Measurements from ENCODE around the gene WDPCP. TPM values are rescaled to one million over a fixed set of nuclear protein-coding genes. Genes with fewer than 3 reads are reported as not detected.
A peak's percentile ranks its signal among the peaks of the same experiment; 100 is the strongest.

Gene WDPCP
- total and polyA plus RNA-seq, 2 of the 4 experiments (the other 2 are of a cell fraction) = 2.2 to 10.2 TPM

- H4K91ac ChIP-seq (ENCODE audit: insufficient read depth, low read depth, low read length) = no peak overlapping the region
- no peak overlapping the region for H2BK15ac ChIP-seq (ENCODE audit: low read depth, low read length)
- CTCF ChIA-PET = no interaction called here
- H3K9me3 ChIP-seq (ENCODE audit: control insufficient read depth, insufficient read depth, low read length) = no peaks in the 10 kb centered on the region
- no peaks in the 10 kb centered on the region for H4K20me1 ChIP-seq (ENCODE audit: insufficient read depth, low read length)
- ATAC-seq (ENCODE audit: low read depth) = no peak
- H3K18ac ChIP-seq (ENCODE audit: low read depth, low read length) = no peak overlapping the region
- H2BK5ac ChIP-seq (ENCODE audit: low read depth, low read length, poor library complexity, severe bottlenecking) = no peak overlapping the region
- H2BK120ac ChIP-seq (ENCODE audit: low read depth, low read length) = no peak overlapping the region
- H3K23ac ChIP-seq (ENCODE audit: low read depth, low read length) = no peak overlapping the region
- H3K4me2 ChIP-seq (ENCODE audit: low read depth, low read length) = no peak overlapping the region
- no peak overlapping the region for H4K8ac ChIP-seq (ENCODE audit: low read depth in 2 of 2, low read length in 2 of 2)
- H3K9me1 ChIP-seq (ENCODE audit: insufficient read depth, low read length) = no peaks in the 10 kb centered on the region
- no TSS peak for BruUV-seq (replicated peaks)
- no peak overlapping the region for H3K14ac ChIP-seq (replicated peaks; ENCODE audit: low read depth, low read length)
- H3K9ac ChIP-seq (ENCODE audit: low read depth, low read length) = no peak overlapping the region
- no peak overlapping the region for H3K27ac ChIP-seq (ENCODE audit: insufficient read depth, low read length)
- H4K5ac ChIP-seq (ENCODE audit: low read depth, low read length) = no peak overlapping the region
- POLR2A ChIA-PET (ENCODE audit: unreplicated experiment) = no interaction called here
- H3K27me3 ChIP-seq (ENCODE audit: control insufficient read depth, insufficient read depth, low read length) = no peaks in the 10 kb centered on the region
- H3K4me1 ChIP-seq (ENCODE audit: control insufficient read depth, insufficient read depth, low read length) = no peaks in the 10 kb centered on the region
- H3K4ac ChIP-seq (ENCODE audit: low read depth, low read length) = no peak overlapping the region
- peak; percentile 9; the same call in 1 of the 2 replicates for TF ChIP-seq CEBPB (IDR thresholded peaks at IDR 0.05; ENCODE audit: low read depth, low read length)
- TF ChIP-seq RFX5 (IDR thresholded peaks at IDR 0.05; ENCODE audit: low read depth, low read length) = no peak
- TF ChIP-seq FOS (IDR thresholded peaks at IDR 0.05; ENCODE audit: low read depth, low read length) = no peak
- no peak for TF ChIP-seq MAZ (IDR thresholded peaks at IDR 0.05; ENCODE audit: borderline replicate concordance, low read depth, low read length)
- no peak overlapping the region for H3K4me3 ChIP-seq (ENCODE audit: insufficient read depth, low read depth, low read length)
- H2BK20ac ChIP-seq (ENCODE audit: low read depth, low read length) = no peak overlapping the region
- in situ Hi-C loops (cut with MboI; ENCODE audit: low sequenced_read_pairs) (no loop called here), dilution Hi-C loops (cut with HindIII; ENCODE audit: low sequenced_read_pairs, unreplicated experiment) (no loop called here), intact Hi-C loops (cut with micrococcal nuclease) (no loop called here)
- no peaks in the 10 kb centered on the region for H3K36me3 ChIP-seq (ENCODE audit: control insufficient read depth, insufficient read depth, low read length)
- H2AK5ac ChIP-seq (ENCODE audit: low read depth, low read length) = no peak overlapping the region
- H3K56ac ChIP-seq (ENCODE audit: extremely low read depth, insufficient read depth, low read length) = no peak overlapping the region
- H2AFZ ChIP-seq (replicated peaks; ENCODE audit: low read length, poor library complexity) = no peak overlapping the region
- H3K79me1 ChIP-seq (ENCODE audit: low read depth in 1 of 2, low read length in 2 of 2) = no peaks in the 10 kb centered on the region
- H2AK9ac ChIP-seq (replicated peaks; ENCODE audit: low read depth, low read length, poor library complexity) = no peak overlapping the region
- DNase-seq = no peak
Observed at GRCh38 chr2:63538390-63538789, 49.9 kb downstream of the WDPCP start.

Measured in IMR-90 (cell line).